HG02642 (cell line): Measurements from ENCODE around the gene IL2RG.

ENCODE experiments used
- ATAC-seq: cut with Tn5 transposase; IDR thresholded peaks from one replicate; pipeline ENCODE4 v1.9.1; 2021; ENCODE audit warnings: mild to moderate bottlenecking; ENCODE audit not compliant: unreplicated experiment, poor library complexity

Gene IL2RG

GRCh38 chrX:71109051-71109450 lies 2.3 kb downstream of the IL2RG start:
- ATAC-seq = no peak

- no peak for ATAC-seq
These were observed 3.5 kb downstream of the IL2RG start for GRCh38 chrX:71107762-71108360.

GRCh38 chrX:71107245-71107644 lies 4.1 kb downstream of the IL2RG start:
- no peak for ATAC-seq

GRCh38 chrX:71106427-71106826 lies 5.0 kb downstream of the IL2RG start, which contains the start of gene CXorf65:
Gene CXorf65, minus strand, starts transcription at chrX:71106740. Its CDS starts 184 bp downstream, at chrX:71106556.
- ATAC-seq = no peak

- ATAC-seq = no peak
These were observed 5.7 kb downstream of the IL2RG start for GRCh38 chrX:71105628-71106027.

GRCh38 chrX:71103110-71103983 lies 8.0 kb downstream of the IL2RG start:
- peak; percentile 51 for ATAC-seq

GRCh38 chrX:71102292-71102691 lies 9.1 kb downstream of the IL2RG start:
- no peak for ATAC-seq

- no peak for ATAC-seq
These were observed 10.5 kb downstream of the IL2RG start for GRCh38 chrX:71100581-71101505.

GRCh38 chrX:71099736-71100135 lies 11.6 kb downstream of the IL2RG start:
- no peak for ATAC-seq

GRCh38 chrX:71098951-71099506 lies 12.3 kb downstream of the IL2RG start:
- no peak for ATAC-seq

GRCh38 chrX:71098302-71098701 lies 13.1 kb downstream of the IL2RG start:
- peak; percentile 43 for ATAC-seq

- ATAC-seq = no peak
These were observed 14.7 kb downstream of the IL2RG start for GRCh38 chrX:71096760-71097032.

GRCh38 chrX:71095981-71096759 lies 15.2 kb downstream of the IL2RG start:
- ATAC-seq = peak; percentile 18

GRCh38 chrX:71095555-71095980 lies 15.8 kb downstream of the IL2RG start, which contains the start of gene FOXO4:
Gene FOXO4, plus strand, starts transcription at chrX:71095851. Its CDS starts 678 bp downstream, at chrX:71096529.
- peak; percentile 90 for ATAC-seq

- no peak for ATAC-seq
These were observed 16.3 kb downstream of the IL2RG start for GRCh38 chrX:71095033-71095432.

GRCh38 chrX:71091263-71091662 lies 20.1 kb downstream of the IL2RG start:
- ATAC-seq = no peak

- no peak for ATAC-seq
These were observed 25.5 kb downstream of the IL2RG start for GRCh38 chrX:71085900-71086299.

GRCh38 chrX:71082822-71083221 lies 28.6 kb downstream of the IL2RG start:
- no peak for ATAC-seq

GRCh38 chrX:71082124-71082647 lies 29.2 kb downstream of the IL2RG start:
- no peak for ATAC-seq
